Ecto neural progenitor cell (in vitro differentiated cells): Measurements from ENCODE around the gene RHOXF1.
"Not testable (repeated sequence)": the region's sequence is repeated elsewhere in the genome, so short reads cannot be mapped to it uniquely, and the experiment has no call there.

ENCODE experiments used
- DNase-seq: peaks from one replicate; pipeline ENCODE4 v3.0.0-alpha.2; 2018; ENCODE audit warnings: low spot score

RHOXF1 gene

GRCh38 chrX:120085553-120086185 is 30.0 kb downstream of the RHOXF1 start:
- DNase-seq: not testable (repeated sequence)

DNA sequence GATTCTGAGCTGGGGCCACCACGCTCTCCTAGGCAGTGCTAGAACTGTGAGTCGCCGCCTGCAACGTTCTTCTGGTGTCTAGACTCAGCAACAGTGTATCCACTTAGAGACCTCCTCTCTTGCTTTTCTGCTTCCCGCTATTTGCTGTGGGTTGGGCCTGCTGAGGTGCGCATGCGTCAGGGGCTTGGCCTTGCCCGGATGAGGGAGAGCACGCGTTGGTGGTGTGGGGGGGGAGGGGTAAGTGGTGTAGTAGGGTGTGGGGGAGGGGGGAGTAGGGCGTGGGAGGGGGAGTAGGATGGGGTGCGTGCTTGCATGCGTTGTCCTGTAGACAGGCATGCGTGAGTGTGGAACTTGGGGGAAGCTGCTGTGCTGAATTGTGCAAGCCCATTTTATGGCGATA is 38.1 kb downstream of the RHOXF1 start, which contains the start of gene RHOXF2B:
Gene RHOXF2B (minus strand): TSS at position 101 of the 400 bp plus-strand sequence. CDS start 138 bp downstream, outside the sequence.
- not testable (repeated sequence) for DNase-seq

GRCh38 chrX:120066169-120066568 is 49.5 kb downstream of the RHOXF1 start:
- not testable (repeated sequence) for DNase-seq
